Uterus (tissue), 2 donors: ENCODE results near the gene PFN2.

Experiments used
- CTCF ChIP-seq, 4 experiments: fragments of 200-600 bp in 2 of 4; fragments of 450-650 bp in 2 of 4; sonication (generic) in 2 of 4; IDR thresholded peaks; one replicate each; pipeline ENCODE4 v1.5.1; 2016 to 2019; ENCODE audit warnings: antibody characterized with exemption in 4 of 4, mild to moderate bottlenecking in 2 of 4, moderate library complexity in 1 of 4
- POLR2A ChIP-seq, 2 donors: fragments of 450-650 bp; IDR thresholded peaks; one replicate each; pipeline ENCODE4 v1.6.1; 2016; ENCODE audit warnings: antibody characterized with exemption in 2 of 2, mild to moderate bottlenecking in 1 of 2, moderate library complexity in 1 of 2

- TF ChIP-seq CTCF (IDR thresholded peaks at IDR 0.05): no peak
- TF ChIP-seq POLR2A (IDR thresholded peaks at IDR 0.05): no peak
Measured at GRCh38 chr3:149942409-149942808, 28.3 kb downstream of the PFN2 start.
